Vagina (tissue), 2 donors: ENCODE results near the gene MPV17L2. TPM values are rescaled to one million over a fixed set of nuclear protein-coding genes. Genes with fewer than 3 reads are reported as not detected.

Experiments
- DNase-seq, 2 donors: peaks; one replicate each; pipeline ENCODE4 v3.0.0-alpha.2; 2017; ENCODE audit errors: extremely low spot score in 2 of 2
- H3K27ac ChIP-seq: fragments of 200-600 bp; sonication (generic); one replicate; pipeline ENCODE4 v1.5.1; 2019
- H3K27me3 ChIP-seq: fragments of 200-600 bp; sonication (generic); one replicate; pipeline ENCODE4 v1.5.1; 2019
- H3K36me3 ChIP-seq, 2 donors: fragments of 200-600 bp; sonication (generic); one replicate each; pipeline ENCODE4 v1.5.1; 2017 to 2019
- H3K4me1 ChIP-seq: fragments of 200-600 bp; sonication (generic); one replicate; pipeline ENCODE4 v1.5.1; 2019
- H3K4me3 ChIP-seq, 2 donors: fragments of 200-600 bp; sonication (generic); 1 replicate in 1 of 2; 2 replicates in 1 of 2; pipeline ENCODE4 v1.5.1; 2016 to 2019
- H3K9me3 ChIP-seq: fragments of 200-600 bp; sonication (generic); one replicate; pipeline ENCODE4 v1.5.1; 2019
- POLR2A ChIP-seq, 2 donors: fragments of 450-650 bp; IDR thresholded peaks; one replicate each; pipeline ENCODE4 v1.6.1; 2017; ENCODE audit warnings: antibody characterized with exemption in 2 of 2, mild to moderate bottlenecking in 2 of 2, moderate library complexity in 2 of 2
- POLR2AphosphoS5 ChIP-seq, 2 donors: sonication (generic); formaldehyde crosslinking; IDR thresholded peaks; one replicate each; pipeline ENCODE4 v1.9.0; 2017; ENCODE audit warnings: antibody characterized with exemption in 2 of 2, mild to moderate bottlenecking in 2 of 2, low read depth in 1 of 2; ENCODE audit not compliant: insufficient read depth in 1 of 2
- intact Hi-C: fragments of 100-400 bp; cut with DNase I; formaldehyde crosslinking; loops from one replicate; pipeline ENCODE4 v1.15.1; 2023
- total RNA-seq: library from RNA; depleted of rRNA; stranded (reverse); fragments of >200 nt; gene quantifications from one replicate; pipeline ENCODE4 v1.2.3, GENCODE V29; 2016
- TF ChIP-seq, protein P1 (sequence below), 3 experiments: fragments of 450-650 bp in 2 of 3; fragments of 200-600 bp in 1 of 3; sonication (generic) in 1 of 3; IDR thresholded peaks; one replicate each; pipeline ENCODE4 v1.5.1; 2017 to 2019; ENCODE audit warnings: antibody characterized with exemption in 3 of 3, mild to moderate bottlenecking in 2 of 3, moderate library complexity in 2 of 3

Gene MPV17L2
- total RNA-seq, 1 donor from 2014 or later, result 10.3 TPM

DNA sequence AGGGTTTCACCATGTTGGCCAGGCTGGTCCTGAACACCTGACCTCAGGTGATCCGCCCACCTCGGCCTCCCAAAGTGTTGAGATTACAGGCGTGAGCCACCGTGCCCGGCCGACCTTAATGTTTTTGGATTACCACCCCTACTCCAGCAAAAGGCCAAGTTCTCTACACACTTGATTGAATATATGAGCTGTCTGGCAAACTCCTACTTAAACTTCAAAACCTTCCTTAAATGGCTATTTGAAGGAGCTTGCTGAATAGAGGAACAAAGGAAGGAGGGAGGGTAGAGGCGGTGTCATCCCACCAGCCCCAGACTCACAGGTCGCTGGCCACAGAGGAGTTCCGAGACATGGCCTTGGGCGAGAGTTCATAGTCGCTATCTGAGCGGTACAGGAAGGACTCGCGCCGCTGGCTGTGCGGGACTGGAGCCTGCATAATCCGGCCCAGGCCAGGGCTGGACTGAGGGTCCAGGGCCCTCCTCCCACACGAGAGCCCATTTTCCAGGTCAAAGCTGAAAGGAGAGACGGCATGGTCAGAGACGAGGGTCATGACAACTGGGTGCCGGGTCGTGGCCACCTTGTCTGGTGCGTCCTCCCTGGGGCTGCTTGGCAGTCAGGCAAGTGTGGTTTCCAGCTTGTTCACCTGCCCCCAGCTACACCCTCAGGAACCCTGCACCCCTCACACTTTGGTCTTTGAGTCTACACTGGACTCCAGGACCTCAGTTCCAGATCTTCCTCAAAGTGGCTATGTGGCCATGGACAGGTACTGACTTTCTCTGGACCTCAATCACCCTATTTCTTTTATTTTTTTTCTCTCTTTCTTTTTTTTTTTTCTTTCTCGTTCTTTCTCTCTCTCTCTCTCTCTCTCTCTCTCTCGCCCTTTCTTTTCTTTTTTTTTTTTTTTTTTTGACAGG is 29.1 kb downstream of the MPV17L2 start:
- DNase-seq, result no peak
- H3K27me3 ChIP-seq, result no peaks in the 10 kb centered on the region
- no peak overlapping the region for H3K4me3 ChIP-seq
- H3K27ac ChIP-seq, result no peak overlapping the region
- peaks cover 30% of the 10 kb centered on the region for H3K4me1 ChIP-seq
- TF ChIP-seq POLR2A (IDR thresholded peaks at IDR 0.05) (no peak), POLR2AphosphoS5 (IDR thresholded peaks at IDR 0.05; ENCODE audit: insufficient read depth in 1 of 2, low read depth in 1 of 2) (no peak)
- TF ChIP-seq, protein P1, sequence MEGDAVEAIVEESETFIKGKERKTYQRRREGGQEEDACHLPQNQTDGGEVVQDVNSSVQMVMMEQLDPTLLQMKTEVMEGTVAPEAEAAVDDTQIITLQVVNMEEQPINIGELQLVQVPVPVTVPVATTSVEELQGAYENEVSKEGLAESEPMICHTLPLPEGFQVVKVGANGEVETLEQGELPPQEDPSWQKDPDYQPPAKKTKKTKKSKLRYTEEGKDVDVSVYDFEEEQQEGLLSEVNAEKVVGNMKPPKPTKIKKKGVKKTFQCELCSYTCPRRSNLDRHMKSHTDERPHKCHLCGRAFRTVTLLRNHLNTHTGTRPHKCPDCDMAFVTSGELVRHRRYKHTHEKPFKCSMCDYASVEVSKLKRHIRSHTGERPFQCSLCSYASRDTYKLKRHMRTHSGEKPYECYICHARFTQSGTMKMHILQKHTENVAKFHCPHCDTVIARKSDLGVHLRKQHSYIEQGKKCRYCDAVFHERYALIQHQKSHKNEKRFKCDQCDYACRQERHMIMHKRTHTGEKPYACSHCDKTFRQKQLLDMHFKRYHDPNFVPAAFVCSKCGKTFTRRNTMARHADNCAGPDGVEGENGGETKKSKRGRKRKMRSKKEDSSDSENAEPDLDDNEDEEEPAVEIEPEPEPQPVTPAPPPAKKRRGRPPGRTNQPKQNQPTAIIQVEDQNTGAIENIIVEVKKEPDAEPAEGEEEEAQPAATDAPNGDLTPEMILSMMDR (IDR thresholded peaks at IDR 0.05), result no peak
- intact Hi-C loops, result no loop called here
- no peaks in the 10 kb centered on the region for H3K9me3 ChIP-seq
- no peaks in the 10 kb centered on the region for H3K36me3 ChIP-seq

DNA sequence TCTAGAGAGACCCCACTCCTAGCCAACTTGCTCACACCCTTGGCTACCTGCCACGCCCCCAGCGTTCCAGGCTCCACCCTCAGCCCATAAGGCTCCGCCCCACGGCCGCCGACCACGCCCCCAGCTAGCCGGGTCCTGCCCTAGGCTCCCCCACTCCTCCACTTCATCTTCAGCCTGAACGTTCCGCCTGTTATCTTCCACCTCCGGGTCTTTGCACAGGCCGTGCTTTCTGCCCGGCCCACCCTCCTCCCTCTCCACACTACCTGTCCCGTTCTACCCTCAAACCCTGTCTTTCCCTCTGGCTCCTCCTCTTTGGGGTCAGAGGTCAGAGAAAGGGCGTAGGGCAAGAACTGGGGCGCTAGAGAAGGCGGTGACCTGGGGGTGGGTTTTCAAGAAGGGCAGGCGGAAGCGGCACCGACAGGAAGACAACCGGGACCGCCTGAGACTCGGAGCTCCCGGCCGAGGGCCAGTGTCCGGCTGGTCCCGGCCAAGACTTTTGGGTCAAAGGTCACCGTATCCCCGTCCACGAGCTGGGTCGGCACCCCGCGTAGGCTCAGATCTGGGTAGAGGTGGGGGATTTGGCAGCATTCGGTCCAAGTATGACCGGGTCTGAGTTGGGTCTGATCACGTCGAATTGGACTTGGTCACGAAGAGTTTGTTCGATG is 31.0 kb downstream of the MPV17L2 start:
- DNase-seq, result no peak
- no peaks in the 10 kb centered on the region for H3K36me3 ChIP-seq
- TF ChIP-seq POLR2AphosphoS5 (IDR thresholded peaks at IDR 0.05; ENCODE audit: insufficient read depth in 1 of 2, low read depth in 1 of 2) (no peak), POLR2A (IDR thresholded peaks at IDR 0.05) (no peak)
- TF ChIP-seq, protein P1 (IDR thresholded peaks at IDR 0.05), result no peak
- peaks cover 30% of the 10 kb centered on the region for H3K4me1 ChIP-seq
- intact Hi-C loops, result no loop called here
- no peaks in the 10 kb centered on the region for H3K9me3 ChIP-seq
- H3K27ac ChIP-seq, result no peak overlapping the region
- no peaks in the 10 kb centered on the region for H3K27me3 ChIP-seq
- peak overlapping the region; percentile 30 to 42 for H3K4me3 ChIP-seq

DNA sequence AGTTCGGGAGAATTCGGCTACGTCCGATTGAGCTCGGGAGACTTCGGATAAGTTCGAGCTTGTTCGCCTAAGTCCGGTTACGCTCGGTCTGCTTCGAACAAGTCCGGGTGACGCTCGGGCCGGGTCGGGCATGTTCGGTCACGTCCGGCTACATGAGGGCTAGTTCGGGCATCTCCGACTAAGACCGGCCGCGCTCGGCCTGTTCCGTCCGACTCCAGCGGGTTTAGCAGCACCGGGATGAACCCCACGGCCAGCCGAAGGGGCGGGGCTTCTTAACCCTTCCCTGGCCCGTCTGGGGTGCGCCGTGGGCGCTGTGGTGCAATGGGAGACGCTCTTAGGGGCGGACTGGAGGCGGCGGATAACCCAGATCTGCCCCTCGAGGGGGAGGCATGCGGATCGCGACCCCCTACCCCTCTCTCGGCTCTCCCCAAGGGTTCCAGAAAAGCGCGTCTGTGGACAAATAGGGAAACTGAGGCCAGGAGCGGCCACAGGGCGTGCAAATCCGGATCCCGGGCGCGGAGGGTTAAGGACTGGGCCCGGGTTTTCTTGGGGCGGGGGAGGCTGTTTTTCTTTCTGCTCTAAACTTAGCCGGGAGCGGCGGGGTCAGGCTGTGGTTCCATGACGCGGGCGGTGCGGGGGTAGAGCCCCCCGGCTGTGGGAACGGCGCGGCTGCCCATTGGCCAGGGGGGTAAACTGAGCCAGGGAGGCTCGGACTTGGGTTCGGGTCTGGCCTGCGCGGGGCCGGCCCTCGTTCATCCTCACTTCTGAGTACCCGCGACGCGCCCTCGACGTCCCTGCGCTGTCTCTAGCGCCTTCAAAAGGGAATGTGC is 31.7 kb downstream of the MPV17L2 start:
- Histone ChIP-seq H3K36me3 (no peaks in the 10 kb centered on the region), H3K4me1 (peaks cover 30% of the 10 kb centered on the region), H3K27ac (peak overlapping the region; percentile 22), H3K4me3 (peak overlapping the region; percentile 30 to 42), H3K27me3 (no peaks in the 10 kb centered on the region), H3K9me3 (no peaks in the 10 kb centered on the region)
- TF ChIP-seq POLR2AphosphoS5 (IDR thresholded peaks at IDR 0.05; ENCODE audit: insufficient read depth in 1 of 2, low read depth in 1 of 2) (peak; percentile 26 to 67), POLR2A (IDR thresholded peaks at IDR 0.05) (no peak)
- TF ChIP-seq, protein P1 (IDR thresholded peaks at IDR 0.05), result no peak
- DNase-seq, result peak in 1 of 2 donors; percentile 96
- intact Hi-C loops, result no loop called here

DNA sequence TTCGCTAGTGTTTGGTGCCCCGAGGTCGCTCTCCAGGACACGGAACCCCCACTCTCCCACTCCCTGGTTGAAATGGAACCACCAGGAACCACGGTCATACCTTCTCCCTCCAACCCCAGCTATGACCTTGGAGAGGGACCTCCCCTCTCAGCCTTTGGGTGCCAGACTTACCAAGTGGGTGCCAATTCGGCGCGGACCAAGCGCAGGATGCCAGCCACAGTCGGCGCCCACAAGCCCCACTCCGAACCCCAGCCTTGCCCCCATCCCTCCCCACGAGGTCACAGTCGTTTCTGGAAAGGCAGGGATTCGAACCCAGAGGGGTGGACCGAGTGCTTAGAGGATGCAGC is 32.3 kb downstream of the MPV17L2 start:
- TF ChIP-seq POLR2AphosphoS5 (IDR thresholded peaks at IDR 0.05; ENCODE audit: insufficient read depth in 1 of 2, low read depth in 1 of 2) (no peak), POLR2A (IDR thresholded peaks at IDR 0.05) (no peak)
- TF ChIP-seq, protein P1 (IDR thresholded peaks at IDR 0.05), result no peak
- intact Hi-C loops, result no loop called here
- peaks cover 30% of the 10 kb centered on the region for H3K4me1 ChIP-seq
- H3K4me3 ChIP-seq, result peak overlapping the region in 1 of 2 donors; percentile 40
- H3K9me3 ChIP-seq, result no peaks in the 10 kb centered on the region
- H3K36me3 ChIP-seq, result no peaks in the 10 kb centered on the region
- H3K27ac ChIP-seq, result peak overlapping the region; percentile 22
- no peak for DNase-seq
- no peaks in the 10 kb centered on the region for H3K27me3 ChIP-seq
